ENCODE data around the gene CGB2.
"Not testable (repeated sequence)": the region's sequence is repeated elsewhere in the genome, so short reads cannot be mapped to it uniquely, and the experiment has no call there.

The CGB2 gene

DNA sequence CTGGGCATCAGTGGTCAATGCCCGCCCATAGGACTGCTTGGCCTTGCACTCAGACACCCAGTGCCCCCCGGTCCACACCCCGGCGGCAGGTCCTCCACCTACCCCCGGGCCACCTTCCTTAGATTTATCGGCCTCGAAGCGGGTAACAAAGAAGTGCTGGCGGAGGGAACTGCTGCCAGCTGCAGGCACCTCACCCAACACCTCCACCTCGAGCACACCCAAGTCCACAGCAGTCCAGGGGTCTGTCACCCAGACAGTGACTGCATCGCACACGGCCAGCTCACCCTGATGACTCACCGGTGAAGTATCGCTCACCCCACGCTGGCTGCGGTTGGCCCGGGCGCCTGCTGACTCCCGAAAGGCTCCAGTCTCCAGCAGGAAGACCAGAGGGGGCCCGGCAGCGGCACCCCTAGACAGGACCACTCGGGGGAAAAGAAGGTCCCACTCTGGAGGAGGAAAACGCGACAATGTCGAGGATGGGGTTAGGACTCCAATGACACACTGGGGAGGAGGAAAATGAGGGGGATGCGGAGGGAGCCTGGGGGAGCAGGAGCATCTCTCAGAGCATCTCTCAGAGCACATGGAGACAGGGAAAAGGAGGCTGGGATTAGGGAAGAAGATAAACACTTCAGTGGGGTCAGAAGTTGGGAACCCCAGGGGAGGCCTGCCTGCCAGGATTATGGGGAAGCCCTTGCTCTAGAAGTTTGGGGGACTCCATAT, 7.0 kb downstream of the CGB2 start:
- DNase-seq, result not testable (repeated sequence)

DNA sequence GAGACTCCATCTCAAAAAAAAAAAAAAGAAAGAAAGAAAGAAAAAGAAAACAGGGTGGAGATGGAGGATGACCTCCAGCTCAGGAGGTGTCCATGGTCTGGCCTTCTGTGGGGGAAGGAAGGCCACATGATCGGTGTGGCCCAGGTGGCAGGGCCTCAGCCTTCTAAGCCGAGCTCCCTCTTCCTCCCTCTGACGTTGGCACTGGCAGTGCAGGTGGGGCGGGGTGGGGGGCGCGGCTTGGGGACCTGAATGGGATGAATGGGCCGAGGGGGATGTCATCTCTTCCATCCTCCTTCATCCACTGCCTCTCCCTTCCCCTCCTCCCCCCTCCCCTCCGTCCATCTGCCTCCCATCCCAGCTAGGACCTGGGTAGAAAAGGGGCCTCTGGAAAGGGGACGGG, 8.0 kb downstream of the CGB2 start:
- not testable (repeated sequence) for DNase-seq

GRCh38 chr19:49042177-49042576, 10.5 kb downstream of the CGB2 start:
- DNase-seq, result no peak

DNA sequence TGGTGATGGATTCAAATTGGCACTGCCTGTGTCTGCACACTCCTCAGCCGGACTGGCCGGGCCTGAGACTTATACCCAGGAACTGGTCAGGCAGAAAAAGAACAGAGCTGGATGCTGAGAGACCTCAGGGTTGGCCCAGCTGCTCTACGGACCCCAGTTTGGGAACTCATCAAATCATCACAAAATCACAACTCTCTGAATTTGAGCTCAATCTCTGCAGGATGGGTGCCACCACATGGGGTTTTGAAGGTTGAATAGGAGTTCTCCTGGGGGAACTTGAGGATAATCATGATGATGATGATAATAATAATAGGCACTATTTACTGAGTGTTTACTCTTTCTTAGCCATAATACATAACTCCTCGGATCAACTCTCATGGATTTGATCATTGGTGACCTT, 11.0 kb downstream of the CGB2 start:
- DNase-seq, result not testable (repeated sequence)

DNA sequence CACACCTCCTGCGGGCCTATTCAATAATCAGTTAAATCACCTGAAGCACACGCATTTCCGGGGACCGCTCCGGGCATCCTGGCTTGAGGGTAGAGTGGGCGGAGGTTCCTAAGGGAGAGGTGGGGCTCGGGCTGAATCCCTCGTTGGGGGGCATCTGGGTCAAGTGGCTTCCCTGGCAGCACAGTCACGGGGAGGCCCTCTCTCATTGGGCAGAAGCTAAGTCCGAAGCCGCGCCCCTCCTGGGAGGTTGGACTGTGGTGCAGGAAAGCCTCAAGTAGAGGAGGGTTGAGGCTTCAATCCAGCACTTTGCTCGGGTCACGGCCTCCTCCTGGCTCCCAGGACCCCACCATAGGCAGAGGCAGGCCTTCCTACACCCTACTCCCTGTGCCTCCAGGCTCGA, 11.9 kb downstream of the CGB2 start, which contains the start of gene CGB5:
Gene CGB5 (plus strand): TSS at position 301 of the 400 bp plus-strand sequence. CDS start 362 bp downstream, outside the sequence.
- not testable (repeated sequence) for DNase-seq

GRCh38 chr19:49049011-49049410, 17.3 kb downstream of the CGB2 start, which contains the start of gene CGB8:
Gene CGB8, minus strand, starts transcription at chr19:49049111. Its CDS starts 372 bp downstream, at chr19:49048739.
- not testable (repeated sequence) for DNase-seq

DNA sequence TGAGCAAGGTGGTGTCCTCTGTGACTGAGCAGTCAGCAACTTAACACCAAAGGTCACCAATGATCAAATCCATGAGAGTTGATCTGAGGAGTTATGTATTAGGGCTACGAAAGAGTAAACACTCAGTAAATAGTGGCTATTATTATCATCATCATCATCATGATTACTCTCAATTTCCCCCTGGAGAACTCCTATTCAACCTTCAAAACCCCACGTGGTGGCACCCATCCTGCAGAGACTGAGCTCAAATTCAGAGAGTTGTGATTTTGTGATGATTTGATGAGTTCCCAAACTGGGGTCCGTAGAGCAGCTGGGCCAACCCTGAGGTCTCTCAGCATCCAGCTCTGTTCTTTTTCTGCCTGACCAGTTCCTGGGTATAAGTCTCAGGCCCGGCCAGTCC, 18.1 kb downstream of the CGB2 start:
- not testable (repeated sequence) for DNase-seq

DNA sequence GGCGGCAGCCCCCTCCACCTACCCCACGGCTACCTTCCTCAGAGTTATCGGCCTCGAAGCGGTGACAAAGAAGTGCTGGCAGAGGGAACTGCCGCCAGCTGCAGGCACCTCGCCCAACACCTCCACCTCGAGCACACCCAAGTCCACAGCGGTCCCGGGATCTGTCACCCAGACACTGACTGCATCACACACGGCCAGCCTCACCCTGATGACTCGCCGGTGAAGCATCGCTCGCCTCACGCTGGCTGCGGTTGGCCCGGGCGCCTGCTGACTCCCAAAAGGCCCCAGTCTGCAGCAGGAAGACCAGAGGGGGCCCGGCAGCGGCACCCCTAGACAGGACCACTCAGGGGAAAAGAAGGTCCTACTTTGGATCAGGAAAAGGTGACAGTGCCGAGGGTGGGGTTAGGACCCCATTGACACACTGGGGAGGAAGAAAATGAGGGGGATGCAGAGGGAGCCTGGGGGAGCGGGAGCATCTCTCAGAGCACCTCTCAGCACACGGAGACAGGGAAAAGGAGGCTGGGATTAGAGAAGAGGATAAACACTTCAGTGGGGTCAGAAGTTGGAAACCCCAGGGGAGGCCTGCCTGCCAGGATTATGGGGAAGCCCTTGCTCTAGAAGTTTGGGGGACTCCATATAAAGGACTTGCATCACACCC, 18.8 kb downstream of the CGB2 start:
- DNase-seq, result peak; percentile 40

DNA sequence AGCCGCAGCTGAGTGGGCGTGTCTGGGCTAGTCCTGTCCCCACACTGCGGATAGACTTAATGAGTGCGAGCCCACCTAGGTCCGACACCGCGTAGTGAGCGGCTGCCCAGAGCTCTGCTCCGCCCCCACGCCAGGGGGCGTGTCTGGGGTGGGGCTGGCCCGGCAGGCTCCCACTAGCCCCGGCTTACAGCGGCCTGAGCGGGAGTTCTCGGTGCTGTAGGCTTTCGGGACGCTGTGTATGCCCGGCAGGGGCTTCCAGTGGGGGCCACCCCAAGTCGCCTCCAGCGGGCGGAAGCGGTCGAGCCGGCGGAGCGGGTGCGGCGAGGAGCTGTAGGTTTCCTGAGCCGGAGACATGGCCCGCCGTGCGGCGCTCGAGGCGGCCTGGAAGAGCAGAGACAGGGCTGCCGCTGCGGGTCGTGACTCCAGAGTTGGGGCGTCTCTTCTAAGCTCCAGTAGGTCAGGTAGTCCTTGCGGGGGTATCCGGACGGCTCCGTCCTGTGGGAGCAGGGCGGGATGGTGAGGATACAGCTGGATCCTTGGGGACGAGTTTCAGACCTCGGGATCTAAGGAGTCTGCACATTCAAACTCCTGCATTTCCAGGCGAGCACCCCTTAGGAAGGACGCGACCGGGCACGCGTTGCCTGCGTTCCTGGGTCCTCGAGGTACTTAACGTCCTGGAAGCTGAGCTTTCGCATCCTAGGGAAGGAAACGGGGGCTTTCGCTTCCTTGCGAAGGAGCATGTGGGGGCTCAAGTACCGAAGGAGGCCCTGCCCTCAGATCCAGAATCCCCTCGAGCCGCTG, 24.6 kb downstream of the CGB2 start:
- DNase-seq, result no peak

- not testable (repeated sequence) for DNase-seq
Observed at GRCh38 chr19:49056902-49057596, 25.4 kb downstream of the CGB2 start.

DNA sequence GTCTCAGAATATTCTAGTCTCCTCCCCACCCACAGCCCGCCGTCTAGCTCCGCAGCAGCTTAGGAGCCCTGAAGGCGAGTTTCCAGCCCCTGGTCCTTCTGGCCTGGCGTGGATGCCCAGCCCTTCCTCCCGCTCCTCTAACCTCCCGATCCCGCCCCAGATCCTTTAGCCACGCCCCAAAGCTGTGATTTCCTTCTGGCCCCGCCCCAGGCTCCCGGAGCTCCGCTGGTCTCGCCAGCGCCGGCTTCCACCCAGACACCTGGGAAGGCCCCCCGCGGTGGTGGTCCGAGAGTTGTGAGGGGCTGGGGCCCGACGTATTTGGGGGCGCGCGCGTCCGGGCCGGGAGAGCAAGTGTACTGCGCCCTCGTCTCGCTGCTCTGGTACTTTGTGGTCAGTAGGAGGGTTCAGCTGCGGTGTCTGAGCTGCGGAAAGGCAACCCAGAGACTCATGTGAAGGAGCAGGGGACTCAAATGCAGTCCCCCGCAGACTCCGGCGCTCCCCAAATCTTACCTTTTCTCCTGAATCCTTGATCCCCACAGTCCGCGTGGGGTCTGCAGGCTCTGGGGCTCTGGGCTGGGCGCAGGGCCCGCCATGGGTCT, 26.0 kb downstream of the CGB2 start, which contains the start of gene CGB7:
Gene CGB7 (minus strand): TSS at position 114 of the 599 bp plus-strand sequence. CDS start 2,374 bp downstream, outside the sequence.
- DNase-seq, result no peak

GRCh38 chr19:49058562-49058961, 26.9 kb downstream of the CGB2 start:
- DNase-seq, result no peak

DNA sequence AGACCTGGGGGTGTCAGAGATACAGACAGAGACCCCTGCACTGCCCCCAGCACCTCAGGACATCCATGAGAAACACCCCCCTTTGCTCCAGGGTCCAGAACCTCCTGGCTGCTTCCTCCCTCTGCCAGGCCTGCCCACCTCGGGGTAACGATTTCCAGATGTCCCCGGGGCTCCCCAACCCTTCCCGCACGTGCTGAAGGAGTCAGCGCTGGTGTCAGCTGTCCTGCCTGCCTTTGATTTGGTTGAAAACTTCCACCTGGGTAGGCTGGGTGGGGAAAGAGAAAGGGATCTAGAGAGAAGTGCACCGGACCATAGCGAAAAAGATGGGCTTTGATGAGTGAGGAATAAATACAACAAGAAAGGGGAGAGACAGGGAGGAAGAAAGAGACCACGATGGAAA, 27.4 kb downstream of the CGB2 start:
- DNase-seq, result no peak

DNA sequence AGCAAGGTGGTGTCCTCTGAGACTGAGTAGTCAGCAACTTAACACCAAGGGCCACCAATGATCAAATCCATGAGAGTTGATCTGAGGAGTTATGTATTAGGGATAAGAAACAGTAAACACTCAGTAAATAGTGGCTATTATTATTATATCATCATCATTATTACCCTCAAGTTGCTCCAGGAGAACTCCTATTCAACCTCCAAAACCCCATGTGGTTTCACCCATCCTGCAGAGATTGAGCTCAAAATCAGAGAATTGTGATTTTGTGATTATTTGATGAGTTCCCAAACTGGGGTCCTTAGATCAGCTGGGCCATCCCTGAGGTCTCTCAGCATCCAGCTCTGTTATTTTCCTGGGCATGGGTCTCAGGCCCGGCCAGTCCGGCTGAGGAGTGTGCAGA, 29.3 kb downstream of the CGB2 start:
- DNase-seq, result no peak

- DNase-seq, result no peak
Observed at GRCh38 chr19:49061445-49061844, 29.8 kb downstream of the CGB2 start.

DNA sequence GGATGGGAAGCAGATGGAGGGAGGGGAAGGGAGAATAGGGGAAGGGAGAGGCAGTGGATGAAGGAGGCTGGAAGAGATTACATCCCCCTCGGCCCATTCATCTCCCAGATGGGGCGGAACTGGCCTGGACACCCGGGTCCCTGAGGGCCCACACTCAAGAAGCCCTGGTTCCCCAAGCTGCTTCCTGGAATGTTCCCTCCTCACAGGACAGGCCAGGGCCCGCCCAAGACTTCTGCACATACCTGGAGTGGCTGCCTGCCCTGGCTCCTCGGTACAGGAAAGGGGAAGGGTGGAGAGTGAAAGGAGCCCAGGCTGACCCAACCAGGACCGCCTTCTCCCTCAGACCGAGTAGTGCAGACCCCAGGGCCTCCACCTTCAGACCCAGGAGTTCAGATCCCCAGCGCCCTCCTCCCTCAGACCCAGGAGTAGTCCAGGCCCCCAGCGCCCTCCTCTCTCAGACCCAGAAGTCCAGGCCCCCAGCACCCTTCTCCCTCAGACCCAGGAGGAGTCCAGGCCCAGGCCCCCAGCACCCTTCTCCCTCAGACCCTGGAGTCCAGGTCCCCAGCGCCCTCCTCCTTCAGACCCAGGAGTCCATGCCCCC, 32.4 kb downstream of the CGB2 start:
- DNase-seq, result no peak

GRCh38 chr19:49064768-49065611, 33.3 kb downstream of the CGB2 start, which contains the start of gene NTF4:
Gene NTF4, minus strand, starts transcription at chr19:49064818. Its CDS starts 2,821 bp downstream, at chr19:49061997.
- DNase-seq, result no peak

- no peak for DNase-seq
Observed at GRCh38 chr19:49065905-49066512, 34.3 kb downstream of the CGB2 start.

GRCh38 chr19:49067554-49067953, 35.9 kb downstream of the CGB2 start:
- no peak for DNase-seq

GRCh38 chr19:49069026-49069425, 37.3 kb downstream of the CGB2 start:
- DNase-seq, result no peak

All from T1000 (cell line).